Measurements from ENCODE around the gene GALNT10. TPM values are rescaled to one million over a fixed set of nuclear protein-coding genes. Genes with fewer than 3 reads are reported as not detected.

Gene GALNT10
- total RNA-seq, 1 donor, result 17.7 TPM

DNA sequence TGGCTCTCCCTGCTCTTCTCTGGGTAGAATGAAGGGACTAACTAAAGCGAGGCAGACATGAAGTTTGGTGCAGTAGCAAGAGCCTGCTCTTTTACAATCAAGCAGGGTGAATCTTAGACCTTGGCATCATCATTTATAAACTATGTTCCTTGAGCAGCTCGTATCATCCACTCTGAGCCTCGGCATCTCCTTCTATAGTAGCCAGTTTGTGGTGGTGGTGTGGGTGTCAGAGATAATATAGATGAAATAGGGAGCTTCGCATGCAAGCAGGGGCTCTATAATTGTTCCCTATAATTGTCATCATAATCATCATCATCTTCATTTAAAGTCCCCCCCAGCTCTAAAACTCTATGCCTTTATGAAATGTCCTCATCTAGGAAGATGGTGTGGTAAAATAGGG lies 182.8 kb downstream of the GALNT10 start:
- Histone ChIP-seq H3K4me1 (ENCODE audit: insufficient read depth, low read length) (no peaks in the 10 kb centered on the region), H3K4me3 (ENCODE audit: low read length) (no peak overlapping the region), H3K9me3 (ENCODE audit: low read depth, low read length) (no peaks in the 10 kb centered on the region), H3K27me3 (ENCODE audit: insufficient read depth, low read length) (no peaks in the 10 kb centered on the region)

DNA sequence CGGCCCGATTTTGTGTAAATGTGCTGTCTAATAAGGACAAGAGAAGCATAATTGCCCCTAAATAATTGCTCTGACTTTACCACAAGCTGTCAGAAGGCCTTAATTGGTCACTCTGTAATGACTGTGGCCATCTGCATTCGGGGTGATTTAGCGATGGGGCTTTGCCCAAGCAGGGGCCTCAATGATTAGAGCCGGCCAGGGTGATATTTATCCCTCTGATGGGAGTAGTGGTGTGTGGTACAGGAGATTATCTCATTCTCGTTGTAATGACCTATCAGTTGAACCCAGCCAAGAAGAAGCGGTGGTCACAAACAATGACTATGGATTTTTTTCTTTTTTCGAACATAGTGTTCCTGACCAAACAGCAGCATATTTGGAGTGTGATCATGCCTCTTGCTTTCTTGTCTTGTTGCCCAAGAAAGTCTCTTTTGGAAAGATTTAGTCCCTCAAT lies 183.2 kb downstream of the GALNT10 start:
- no peaks in the 10 kb centered on the region for H3K9me3 ChIP-seq (ENCODE audit: low read depth, low read length)
- no peak overlapping the region for H3K4me3 ChIP-seq (ENCODE audit: low read length)
- no peaks in the 10 kb centered on the region for H3K4me1 ChIP-seq (ENCODE audit: insufficient read depth, low read length)
- H3K27me3 ChIP-seq (ENCODE audit: insufficient read depth, low read length), result no peaks in the 10 kb centered on the region

DNA sequence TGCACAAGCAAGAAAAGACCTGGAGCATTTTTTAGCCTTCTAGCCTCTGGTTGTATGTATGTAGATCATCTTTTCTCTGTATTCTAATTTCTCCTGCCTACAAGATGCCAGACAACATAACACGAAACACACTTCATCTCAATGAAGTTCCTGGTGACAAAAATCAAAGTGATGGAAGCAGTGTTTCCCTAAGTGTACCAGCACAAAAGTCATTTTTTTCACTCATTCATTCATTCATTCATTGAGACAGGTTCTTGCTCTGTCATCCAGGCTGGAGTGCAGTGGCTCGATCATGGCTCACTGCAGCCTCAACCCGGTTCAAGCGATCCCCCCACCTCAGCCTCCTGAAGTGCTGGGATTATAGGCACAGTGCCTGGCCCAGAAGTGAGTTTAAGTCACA lies 183.7 kb downstream of the GALNT10 start:
- Histone ChIP-seq H3K4me1 (ENCODE audit: insufficient read depth, low read length) (no peaks in the 10 kb centered on the region), H3K9me3 (ENCODE audit: low read depth, low read length) (no peaks in the 10 kb centered on the region), H3K4me3 (ENCODE audit: low read length) (no peak overlapping the region), H3K27me3 (ENCODE audit: insufficient read depth, low read length) (no peaks in the 10 kb centered on the region)

DNA sequence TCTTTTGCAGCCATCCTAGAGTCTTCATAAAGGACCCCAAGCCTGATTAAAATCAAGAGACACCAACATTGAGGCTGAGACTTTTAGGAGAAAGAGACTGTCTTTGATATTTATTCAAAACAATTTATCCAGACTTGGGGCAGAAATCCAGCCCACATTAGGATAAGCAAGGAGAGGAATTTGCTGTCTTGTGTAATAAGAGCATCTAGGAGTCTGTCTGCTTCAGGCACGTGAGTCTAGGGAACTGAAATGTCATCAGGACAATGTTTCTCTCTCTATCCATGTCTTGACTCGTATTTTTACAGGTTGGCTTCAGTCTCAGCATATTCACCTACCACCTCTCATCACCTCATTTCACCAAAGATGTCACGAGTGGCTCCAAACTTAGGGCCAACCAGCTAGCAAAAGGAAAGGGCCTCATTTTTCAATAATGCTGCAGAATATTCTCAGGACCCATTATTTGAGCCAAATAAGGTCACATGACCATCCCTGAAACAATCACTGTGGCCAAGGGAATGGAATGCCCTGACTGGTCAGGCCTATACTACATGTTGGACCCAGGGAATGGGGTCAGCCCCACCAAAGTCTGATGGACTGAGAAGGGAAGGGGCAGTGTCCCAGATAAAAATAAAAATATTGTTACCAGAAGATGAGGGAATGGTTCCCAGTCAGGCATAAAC lies 184.9 kb downstream of the GALNT10 start:
- no peaks in the 10 kb centered on the region for H3K27me3 ChIP-seq (ENCODE audit: insufficient read depth, low read length)
- no peaks in the 10 kb centered on the region for H3K9me3 ChIP-seq (ENCODE audit: low read depth, low read length)
- H3K4me3 ChIP-seq (ENCODE audit: low read length), result no peak overlapping the region
- H3K4me1 ChIP-seq (ENCODE audit: insufficient read depth, low read length), result no peaks in the 10 kb centered on the region

DNA sequence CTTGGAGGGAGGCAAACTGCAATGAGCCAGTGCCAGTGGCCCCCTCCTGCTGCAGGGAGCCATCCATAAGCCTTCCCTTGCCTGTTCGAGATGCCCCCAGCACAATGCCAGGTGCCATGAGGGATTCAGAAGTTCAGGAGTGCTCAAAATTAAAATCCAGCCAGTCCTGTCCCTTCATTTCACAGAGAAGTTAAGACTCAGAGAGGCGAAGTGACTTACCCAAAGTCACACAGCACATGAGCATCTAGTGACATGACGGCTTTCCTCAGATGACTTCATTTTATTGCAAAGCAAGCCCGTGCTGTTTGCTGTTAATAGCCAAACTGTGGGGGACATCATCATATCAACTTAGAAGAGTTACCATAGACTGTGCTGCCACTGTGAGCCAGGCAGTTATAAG lies 185.9 kb downstream of the GALNT10 start:
- Histone ChIP-seq H3K4me1 (ENCODE audit: insufficient read depth, low read length) (no peaks in the 10 kb centered on the region), H3K4me3 (ENCODE audit: low read length) (no peak overlapping the region), H3K9me3 (ENCODE audit: low read depth, low read length) (no peaks in the 10 kb centered on the region), H3K27me3 (ENCODE audit: insufficient read depth, low read length) (no peaks in the 10 kb centered on the region)

DNA sequence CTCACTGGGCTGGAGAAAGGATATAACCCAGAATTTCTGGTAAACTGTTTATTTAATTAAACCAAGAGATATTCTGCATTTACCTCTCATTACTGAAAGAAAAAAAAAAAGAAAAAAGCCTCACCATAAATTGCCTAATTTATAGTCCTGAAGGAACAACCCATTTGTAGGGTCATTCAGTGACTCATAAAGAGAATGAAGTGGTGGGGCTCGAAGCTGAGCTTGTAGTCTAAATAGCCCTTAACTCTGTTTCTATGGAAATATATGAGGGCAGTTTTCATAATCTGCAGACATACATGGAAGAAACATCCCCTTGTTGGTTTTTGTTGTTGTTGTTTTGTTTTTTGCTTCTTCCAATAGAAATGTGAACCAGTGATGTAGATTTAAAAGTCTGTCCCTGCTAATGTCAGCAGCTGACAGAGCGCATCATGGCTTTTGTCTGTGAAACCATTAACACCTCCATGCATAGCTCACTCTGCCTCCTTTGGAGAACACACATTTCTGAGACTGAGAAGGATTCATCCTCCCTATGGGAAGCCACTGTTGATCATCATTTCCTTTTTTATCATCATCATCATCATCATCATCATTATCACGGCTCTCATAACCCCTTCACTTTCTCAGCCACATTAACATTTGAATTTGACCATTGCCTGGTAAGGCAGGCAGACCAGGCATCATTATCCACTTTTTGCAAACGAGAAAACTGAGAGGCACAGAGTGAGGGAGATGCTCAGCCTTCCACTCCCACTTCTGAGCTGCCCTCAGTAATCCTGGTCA lies 187.4 kb downstream of the GALNT10 start:
- Histone ChIP-seq H3K4me3 (ENCODE audit: low read length) (no peak overlapping the region), H3K4me1 (ENCODE audit: insufficient read depth, low read length) (no peaks in the 10 kb centered on the region), H3K27me3 (ENCODE audit: insufficient read depth, low read length) (no peaks in the 10 kb centered on the region), H3K9me3 (ENCODE audit: low read depth, low read length) (no peaks in the 10 kb centered on the region)

DNA sequence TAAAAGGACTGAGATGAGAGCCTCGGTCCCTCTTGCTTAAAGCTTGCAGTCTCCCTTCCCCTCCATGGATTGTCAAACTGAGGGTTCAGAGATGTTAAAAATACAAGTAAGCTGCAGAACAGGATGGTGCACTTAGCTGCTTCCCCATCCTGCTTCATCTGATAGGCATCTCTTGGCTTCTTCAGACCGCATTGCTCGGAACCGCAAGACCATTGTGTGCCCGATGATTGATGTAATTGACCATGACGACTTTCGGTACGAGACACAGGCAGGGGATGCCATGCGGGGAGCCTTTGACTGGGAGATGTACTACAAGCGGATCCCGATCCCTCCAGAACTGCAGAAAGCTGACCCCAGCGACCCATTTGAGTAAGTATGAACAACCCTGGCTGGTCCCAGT lies 189.7 kb downstream of the GALNT10 start:
- Histone ChIP-seq H3K9me3 (ENCODE audit: low read depth, low read length) (no peaks in the 10 kb centered on the region), H3K4me3 (ENCODE audit: low read length) (no peak overlapping the region), H3K27me3 (ENCODE audit: insufficient read depth, low read length) (no peaks in the 10 kb centered on the region), H3K4me1 (ENCODE audit: insufficient read depth, low read length) (peaks cover 14% of the 10 kb centered on the region)

DNA sequence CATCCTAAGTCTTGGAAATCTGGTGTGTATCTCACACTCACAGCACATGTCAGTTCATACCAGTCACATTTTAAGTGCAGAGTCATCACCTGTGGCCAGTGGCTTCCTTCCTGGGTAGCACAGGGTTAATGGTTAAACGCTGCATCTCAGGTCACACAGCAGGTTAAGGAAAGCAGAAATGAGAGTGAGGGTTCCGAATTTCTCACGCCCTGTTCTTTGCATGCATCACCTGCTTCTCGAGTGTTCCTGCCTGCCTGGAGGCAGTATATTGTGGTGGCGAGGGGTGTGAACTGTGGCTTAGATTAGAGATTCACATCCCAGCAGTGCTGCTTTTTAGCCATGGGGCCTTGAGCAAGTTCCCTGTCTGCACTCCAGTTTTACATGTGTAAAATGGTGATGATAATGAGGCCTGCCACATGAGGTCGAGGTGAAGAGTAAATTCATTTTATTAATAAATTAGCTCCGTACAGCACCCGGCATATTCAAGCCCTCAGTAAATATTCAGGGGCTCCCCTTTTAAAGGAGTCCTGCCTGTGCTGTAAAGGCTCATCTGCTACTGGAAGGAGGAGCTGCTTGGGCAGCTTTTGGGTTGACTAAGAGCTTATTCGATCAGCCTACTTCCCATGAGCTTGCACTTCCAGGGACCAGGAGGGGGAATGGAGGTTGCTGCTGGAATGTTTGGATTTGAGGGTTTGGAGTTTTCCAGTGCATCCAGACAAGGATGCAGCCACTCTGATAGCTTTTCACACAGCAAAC lies 194.1 kb downstream of the GALNT10 start:
- peaks cover 18% of the 10 kb centered on the region for H3K4me1 ChIP-seq (ENCODE audit: insufficient read depth, low read length)
- no peaks in the 10 kb centered on the region for H3K27me3 ChIP-seq (ENCODE audit: insufficient read depth, low read length)
- H3K9me3 ChIP-seq (ENCODE audit: low read depth, low read length), result no peaks in the 10 kb centered on the region
- no peak overlapping the region for H3K4me3 ChIP-seq (ENCODE audit: low read length)

DNA sequence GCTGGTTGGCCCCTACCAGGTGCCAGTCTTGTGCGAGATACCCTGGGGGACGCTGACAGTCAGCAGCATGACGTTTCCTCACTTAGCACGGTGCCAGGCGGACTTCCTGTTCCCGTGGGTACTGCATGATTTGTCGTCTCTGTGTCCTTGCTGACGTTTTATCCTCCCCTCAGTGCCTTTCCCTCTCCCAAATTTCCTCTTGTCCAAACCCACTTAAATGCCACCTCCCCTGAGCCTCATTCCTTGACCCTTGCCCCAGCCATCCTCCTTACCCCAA lies 194.6 kb downstream of the GALNT10 start:
- no peak overlapping the region for H3K4me3 ChIP-seq (ENCODE audit: low read length)

DNA sequence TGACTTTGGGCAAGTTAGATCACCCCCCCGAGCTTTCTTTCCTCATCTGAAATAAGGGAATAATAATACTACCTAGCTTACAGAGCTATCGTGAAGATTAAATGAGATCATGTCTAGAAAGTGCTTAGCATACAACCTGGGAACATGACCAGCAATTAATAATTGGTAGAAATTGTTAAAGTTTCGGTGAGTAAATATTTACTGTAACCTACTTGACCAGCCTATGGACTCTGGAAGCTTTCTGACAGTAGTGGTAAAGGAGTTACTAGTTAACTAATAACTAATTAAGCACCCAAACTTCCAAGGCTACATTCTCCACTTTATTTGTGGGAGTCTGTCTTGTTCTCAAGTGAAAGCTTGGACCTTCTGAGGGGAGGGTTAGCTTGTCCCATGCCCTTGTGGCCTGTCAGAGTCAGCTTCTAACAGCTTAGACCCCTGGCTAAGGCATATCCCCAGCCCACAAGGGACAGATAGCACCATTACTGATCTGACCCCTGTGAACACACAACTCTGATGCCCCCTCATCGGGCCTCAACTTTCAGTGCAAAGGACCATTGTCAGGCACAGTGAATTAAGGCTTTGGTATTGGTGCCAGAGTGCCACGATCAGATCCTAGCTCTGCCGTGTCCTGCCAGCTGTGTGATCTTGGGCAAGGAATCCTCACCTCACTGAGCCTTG lies 196.6 kb downstream of the GALNT10 start:
- no peaks in the 10 kb centered on the region for H3K27me3 ChIP-seq (ENCODE audit: insufficient read depth, low read length)
- H3K4me1 ChIP-seq (ENCODE audit: insufficient read depth, low read length), result peaks cover 18% of the 10 kb centered on the region

More for the DNA sequence above, 194.6 kb downstream of the GALNT10 start:
- Histone ChIP-seq H3K27me3 (ENCODE audit: insufficient read depth, low read length) (no peaks in the 10 kb centered on the region), H3K9me3 (ENCODE audit: low read depth, low read length) (no peaks in the 10 kb centered on the region), H3K4me1 (ENCODE audit: insufficient read depth, low read length) (peaks cover 18% of the 10 kb centered on the region)

DNA sequence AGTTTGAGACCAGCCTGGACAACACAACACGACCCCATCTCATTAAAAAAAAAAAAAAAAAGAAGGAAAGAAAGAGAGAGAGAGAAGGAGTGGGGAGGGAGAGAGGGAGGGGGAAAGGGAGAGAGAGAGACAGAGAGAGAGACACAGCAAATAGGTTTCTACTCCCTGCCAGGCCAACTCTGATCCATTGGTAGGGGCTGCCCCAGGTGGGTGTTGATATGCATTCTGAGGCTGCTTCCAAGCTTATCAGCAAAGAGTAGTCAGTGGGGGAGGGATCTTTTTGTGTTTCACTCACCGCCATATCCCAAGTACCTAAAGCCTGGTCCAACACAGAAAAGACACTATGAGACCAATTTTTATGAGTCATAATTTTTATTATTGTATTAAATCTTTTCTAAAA lies 198.3 kb downstream of the GALNT10 start:
- H3K4me3 ChIP-seq (ENCODE audit: low read length), result no peak overlapping the region
- H3K9me3 ChIP-seq (ENCODE audit: low read depth, low read length), result no peaks in the 10 kb centered on the region
- H3K27me3 ChIP-seq (ENCODE audit: insufficient read depth, low read length), result no peaks in the 10 kb centered on the region
- H3K4me1 ChIP-seq (ENCODE audit: insufficient read depth, low read length), result peaks cover 18% of the 10 kb centered on the region

More for the DNA sequence above, 196.6 kb downstream of the GALNT10 start:
- no peak overlapping the region for H3K4me3 ChIP-seq (ENCODE audit: low read length)
- H3K9me3 ChIP-seq (ENCODE audit: low read depth, low read length), result no peaks in the 10 kb centered on the region

DNA sequence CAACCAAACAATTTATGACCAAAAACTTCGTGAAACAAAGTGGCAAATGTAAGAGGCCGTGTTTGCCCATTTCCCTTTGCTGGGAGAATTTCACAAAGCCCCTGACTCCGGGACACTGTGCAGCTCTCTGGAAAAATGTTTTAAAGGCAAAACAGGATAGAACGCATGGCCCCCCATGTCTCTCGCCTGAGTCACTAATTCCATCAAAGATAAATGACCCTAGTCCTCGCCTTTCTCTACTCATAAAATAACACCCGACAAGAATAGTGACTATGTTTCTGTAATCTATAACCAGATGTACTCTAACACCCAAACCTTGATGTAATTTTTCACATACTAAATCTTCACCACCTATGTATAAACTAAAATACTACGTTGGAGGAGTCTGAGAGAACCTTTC lies 199.6 kb downstream of the GALNT10 start:
- no peaks in the 10 kb centered on the region for H3K9me3 ChIP-seq (ENCODE audit: low read depth, low read length)

DNA sequence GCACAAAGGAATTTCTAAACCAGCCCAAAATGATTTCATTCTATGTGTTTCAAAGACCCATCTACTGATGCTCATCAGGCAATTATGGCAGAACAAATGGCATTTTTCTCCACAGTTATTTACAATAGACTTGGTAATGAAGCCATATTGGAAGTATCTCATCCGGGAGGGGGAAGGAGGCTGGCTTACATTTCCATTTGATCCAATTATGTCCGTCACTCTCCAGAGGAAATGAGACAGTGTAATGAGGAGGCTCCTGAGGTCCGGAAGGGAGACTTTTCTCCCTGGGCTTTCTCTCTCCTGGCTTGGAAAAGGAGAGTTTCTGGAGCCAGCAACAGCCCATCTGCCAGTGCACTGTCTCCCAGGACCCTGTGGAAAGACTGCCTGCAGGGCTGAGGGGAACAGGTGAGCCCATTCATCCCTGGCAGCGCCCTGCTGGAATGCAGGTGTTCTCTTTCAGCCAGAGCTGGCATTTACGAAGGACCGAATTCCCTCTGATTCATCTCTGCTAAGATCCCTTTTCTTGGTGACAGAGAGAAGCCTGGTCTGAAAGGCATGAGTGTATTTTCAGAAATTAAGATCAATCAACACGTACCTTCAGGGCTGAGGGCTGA lies 200.3 kb downstream of the GALNT10 start:
- no peaks in the 10 kb centered on the region for H3K27me3 ChIP-seq (ENCODE audit: insufficient read depth, low read length)
- no peaks in the 10 kb centered on the region for H3K9me3 ChIP-seq (ENCODE audit: low read depth, low read length)
- H3K4me3 ChIP-seq (ENCODE audit: low read length), result no peak overlapping the region
- H3K4me1 ChIP-seq (ENCODE audit: insufficient read depth, low read length), result no peaks in the 10 kb centered on the region

More for the DNA sequence above, 199.6 kb downstream of the GALNT10 start:
- H3K4me3 ChIP-seq (ENCODE audit: low read length), result no peak overlapping the region
- H3K27me3 ChIP-seq (ENCODE audit: insufficient read depth, low read length), result no peaks in the 10 kb centered on the region
- H3K4me1 ChIP-seq (ENCODE audit: insufficient read depth, low read length), result peaks cover 6% of the 10 kb centered on the region

DNA sequence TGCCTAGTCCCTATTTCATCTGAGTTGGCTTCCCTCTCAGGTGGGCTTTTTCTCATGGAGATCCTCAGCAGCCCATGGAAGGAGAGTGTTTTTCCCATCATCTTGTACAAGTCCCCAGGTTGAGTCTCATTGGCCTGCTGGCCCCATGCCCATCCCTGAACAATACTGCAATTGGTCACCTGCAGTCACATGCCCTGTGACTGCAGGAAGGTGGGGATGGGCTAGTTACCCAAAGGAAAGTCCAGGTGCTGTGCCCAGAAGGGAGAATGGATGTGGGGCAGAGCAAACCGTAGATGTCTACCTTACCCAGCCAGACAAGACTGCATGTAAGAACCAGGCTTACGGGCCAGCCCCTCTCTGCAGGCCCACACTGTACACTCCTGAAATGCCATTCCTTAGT lies 201.3 kb downstream of the GALNT10 start:
- Histone ChIP-seq H3K27me3 (ENCODE audit: insufficient read depth, low read length) (no peaks in the 10 kb centered on the region), H3K9me3 (ENCODE audit: low read depth, low read length) (no peaks in the 10 kb centered on the region), H3K4me1 (ENCODE audit: insufficient read depth, low read length) (no peaks in the 10 kb centered on the region), H3K4me3 (ENCODE audit: low read length) (no peak overlapping the region)

DNA sequence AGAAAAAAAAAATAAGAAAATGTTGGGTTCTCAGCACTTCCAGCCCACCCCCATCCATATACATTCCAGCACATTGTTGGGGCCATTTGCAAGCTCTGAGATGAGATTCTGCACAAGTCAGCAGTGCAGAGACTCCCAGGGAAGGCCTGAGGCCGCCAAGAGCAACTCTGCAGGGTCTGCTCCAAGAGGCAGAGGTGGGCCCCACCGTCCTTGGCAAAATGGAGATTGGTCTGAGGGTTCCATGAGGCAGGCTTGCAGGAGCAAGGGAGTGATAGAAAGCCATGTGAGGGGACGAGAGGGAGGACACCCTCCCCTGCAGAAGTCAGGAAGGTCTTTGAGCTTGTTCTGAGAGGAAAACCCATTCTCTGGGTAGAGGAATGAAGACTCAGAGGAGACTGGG lies 203.3 kb downstream of the GALNT10 start:
- no peaks in the 10 kb centered on the region for H3K27me3 ChIP-seq (ENCODE audit: insufficient read depth, low read length)
- no peak overlapping the region for H3K4me3 ChIP-seq (ENCODE audit: low read length)
- no peaks in the 10 kb centered on the region for H3K4me1 ChIP-seq (ENCODE audit: insufficient read depth, low read length)
- H3K9me3 ChIP-seq (ENCODE audit: low read depth, low read length), result no peaks in the 10 kb centered on the region

Data from mononuclear cell (primary cell).